ENCODE measurements around the gene YY1.

Gene YY1

DNA sequence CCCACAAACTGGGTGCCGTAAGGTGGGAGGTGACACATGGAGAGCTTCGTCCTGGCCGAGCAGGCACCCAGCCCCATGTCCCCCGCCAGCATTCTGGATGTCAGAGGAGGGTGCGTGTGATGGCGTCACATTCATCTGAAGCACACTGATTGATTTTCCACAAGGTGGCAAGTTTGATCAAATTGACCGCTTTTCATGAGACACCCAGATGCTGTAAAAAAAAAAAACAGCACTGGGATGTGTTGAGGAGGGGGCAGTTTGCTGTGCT is 43.1 kb downstream of the YY1 start (continued):
- TF ChIP-seq, protein P1, sequence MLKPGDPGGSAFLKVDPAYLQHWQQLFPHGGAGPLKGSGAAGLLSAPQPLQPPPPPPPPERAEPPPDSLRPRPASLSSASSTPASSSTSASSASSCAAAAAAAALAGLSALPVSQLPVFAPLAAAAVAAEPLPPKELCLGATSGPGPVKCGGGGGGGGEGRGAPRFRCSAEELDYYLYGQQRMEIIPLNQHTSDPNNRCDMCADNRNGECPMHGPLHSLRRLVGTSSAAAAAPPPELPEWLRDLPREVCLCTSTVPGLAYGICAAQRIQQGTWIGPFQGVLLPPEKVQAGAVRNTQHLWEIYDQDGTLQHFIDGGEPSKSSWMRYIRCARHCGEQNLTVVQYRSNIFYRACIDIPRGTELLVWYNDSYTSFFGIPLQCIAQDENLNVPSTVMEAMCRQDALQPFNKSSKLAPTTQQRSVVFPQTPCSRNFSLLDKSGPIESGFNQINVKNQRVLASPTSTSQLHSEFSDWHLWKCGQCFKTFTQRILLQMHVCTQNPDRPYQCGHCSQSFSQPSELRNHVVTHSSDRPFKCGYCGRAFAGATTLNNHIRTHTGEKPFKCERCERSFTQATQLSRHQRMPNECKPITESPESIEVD (tag by site-specific recombination; IDR thresholded peaks at IDR 0.05) = no peak
- TF ChIP-seq, protein P2, sequence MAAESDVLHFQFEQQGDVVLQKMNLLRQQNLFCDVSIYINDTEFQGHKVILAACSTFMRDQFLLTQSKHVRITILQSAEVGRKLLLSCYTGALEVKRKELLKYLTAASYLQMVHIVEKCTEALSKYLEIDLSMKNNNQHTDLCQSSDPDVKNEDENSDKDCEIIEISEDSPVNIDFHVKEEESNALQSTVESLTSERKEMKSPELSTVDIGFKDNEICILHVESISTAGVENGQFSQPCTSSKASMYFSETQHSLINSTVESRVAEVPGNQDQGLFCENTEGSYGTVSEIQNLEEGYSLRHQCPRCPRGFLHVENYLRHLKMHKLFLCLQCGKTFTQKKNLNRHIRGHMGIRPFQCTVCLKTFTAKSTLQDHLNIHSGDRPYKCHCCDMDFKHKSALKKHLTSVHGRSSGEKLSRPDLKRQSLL (tag by site-specific recombination; IDR thresholded peaks at IDR 0.05) = no peak

DNA sequence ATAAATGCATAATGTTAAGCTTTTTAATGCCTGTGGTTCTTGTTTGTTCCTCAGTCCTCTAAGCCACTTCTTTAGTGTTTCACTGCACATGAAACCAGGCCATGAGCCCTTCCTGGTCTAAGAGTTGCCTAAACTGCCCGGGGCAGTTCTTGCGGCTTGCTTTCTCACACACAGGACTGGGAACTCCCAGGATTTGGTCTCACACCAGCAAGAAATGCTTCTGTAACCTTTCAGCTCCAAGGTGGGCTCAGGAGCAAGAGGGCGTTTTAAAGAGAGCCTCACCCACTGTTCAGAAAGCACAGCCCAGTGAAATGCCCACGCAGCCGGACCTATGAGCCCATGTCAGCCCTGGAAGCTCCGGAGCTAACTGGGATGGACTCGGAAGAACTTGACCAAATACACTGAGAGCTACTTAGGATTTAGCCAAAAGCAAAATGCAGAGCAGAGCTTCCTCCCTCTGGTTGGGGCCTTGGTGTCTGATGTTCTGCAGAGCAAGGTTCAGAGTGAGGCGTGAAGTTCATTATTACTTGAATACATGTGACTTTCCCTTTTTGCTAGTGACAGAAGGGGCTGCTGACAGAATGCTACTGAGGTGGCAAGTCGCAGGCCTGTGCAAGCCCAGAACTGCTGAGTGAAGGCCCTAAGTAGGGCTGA is 43.9 kb downstream of the YY1 start:
- Histone ChIP-seq H3K4me3 (ENCODE audit: low read depth, low read length) (no peak overlapping the region), H3K36me3 (ENCODE audit: control insufficient read depth in 2 of 2, insufficient read depth in 1 of 2, low read length in 2 of 2) (peaks cover 0 to 31% of the 10 kb centered on the region in 2 experiments; a peak in 1 of 3 replicates), H3K9me3 (ENCODE audit: control insufficient read depth, insufficient read depth, low read depth, low read length) (no peaks in the 10 kb centered on the region), H3K4me1 (ENCODE audit: control insufficient read depth, insufficient read depth, low read length) (no peaks in the 10 kb centered on the region; the same call in 1 of the 2 replicates), H3K27ac (ENCODE audit: extremely low read depth, low read depth, low read length) (0 out of 2 replicates have a peak overlapping the region, but pooled peaks have one; percentile 37)
- ChIA-PET POLR2A (no interaction called here), CTCF (interaction anchor here (0.6 to 2.6 kb wide), 3 partner anchors 19 to 42 kb away, joined by 3 to 10 read pairs (median 4); no protein-coding TSS in a partner anchor)
- no peak for TF ChIP-seq ZNF776 (tag by site-specific recombination; IDR thresholded peaks at IDR 0.05; ENCODE audit: borderline replicate concordance)
- no peak for TF ChIP-seq ZNF621 (tag by site-specific recombination; IDR thresholded peaks at IDR 0.05)
- TF ChIP-seq ZNF521 (tag by site-specific recombination; IDR thresholded peaks at IDR 0.05) = no peak
- no peak for TF ChIP-seq ZNF292 (tag by site-specific recombination; IDR thresholded peaks at IDR 0.05; ENCODE audit: borderline replicate concordance, low read depth)
- TF ChIP-seq, protein P3, sequence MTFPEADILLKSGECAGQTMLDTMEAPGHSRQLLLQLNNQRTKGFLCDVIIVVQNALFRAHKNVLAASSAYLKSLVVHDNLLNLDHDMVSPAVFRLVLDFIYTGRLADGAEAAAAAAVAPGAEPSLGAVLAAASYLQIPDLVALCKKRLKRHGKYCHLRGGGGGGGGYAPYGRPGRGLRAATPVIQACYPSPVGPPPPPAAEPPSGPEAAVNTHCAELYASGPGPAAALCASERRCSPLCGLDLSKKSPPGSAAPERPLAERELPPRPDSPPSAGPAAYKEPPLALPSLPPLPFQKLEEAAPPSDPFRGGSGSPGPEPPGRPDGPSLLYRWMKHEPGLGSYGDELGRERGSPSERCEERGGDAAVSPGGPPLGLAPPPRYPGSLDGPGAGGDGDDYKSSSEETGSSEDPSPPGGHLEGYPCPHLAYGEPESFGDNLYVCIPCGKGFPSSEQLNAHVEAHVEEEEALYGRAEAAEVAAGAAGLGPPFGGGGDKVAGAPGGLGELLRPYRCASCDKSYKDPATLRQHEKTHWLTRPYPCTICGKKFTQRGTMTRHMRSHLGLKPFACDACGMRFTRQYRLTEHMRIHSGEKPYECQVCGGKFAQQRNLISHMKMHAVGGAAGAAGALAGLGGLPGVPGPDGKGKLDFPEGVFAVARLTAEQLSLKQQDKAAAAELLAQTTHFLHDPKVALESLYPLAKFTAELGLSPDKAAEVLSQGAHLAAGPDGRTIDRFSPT (tag by site-specific recombination; IDR thresholded peaks at IDR 0.05) = no peak
- TF ChIP-seq MEIS1 (CRISPR knock-in tag; IDR thresholded peaks at IDR 0.05; ENCODE audit: borderline replicate concordance) = no peak
- TF ChIP-seq, protein P4, sequence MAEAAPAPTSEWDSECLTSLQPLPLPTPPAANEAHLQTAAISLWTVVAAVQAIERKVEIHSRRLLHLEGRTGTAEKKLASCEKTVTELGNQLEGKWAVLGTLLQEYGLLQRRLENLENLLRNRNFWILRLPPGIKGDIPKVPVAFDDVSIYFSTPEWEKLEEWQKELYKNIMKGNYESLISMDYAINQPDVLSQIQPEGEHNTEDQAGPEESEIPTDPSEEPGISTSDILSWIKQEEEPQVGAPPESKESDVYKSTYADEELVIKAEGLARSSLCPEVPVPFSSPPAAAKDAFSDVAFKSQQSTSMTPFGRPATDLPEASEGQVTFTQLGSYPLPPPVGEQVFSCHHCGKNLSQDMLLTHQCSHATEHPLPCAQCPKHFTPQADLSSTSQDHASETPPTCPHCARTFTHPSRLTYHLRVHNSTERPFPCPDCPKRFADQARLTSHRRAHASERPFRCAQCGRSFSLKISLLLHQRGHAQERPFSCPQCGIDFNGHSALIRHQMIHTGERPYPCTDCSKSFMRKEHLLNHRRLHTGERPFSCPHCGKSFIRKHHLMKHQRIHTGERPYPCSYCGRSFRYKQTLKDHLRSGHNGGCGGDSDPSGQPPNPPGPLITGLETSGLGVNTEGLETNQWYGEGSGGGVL (tag by site-specific recombination; IDR thresholded peaks at IDR 0.05) = no peak
- TF ChIP-seq, protein P5, sequence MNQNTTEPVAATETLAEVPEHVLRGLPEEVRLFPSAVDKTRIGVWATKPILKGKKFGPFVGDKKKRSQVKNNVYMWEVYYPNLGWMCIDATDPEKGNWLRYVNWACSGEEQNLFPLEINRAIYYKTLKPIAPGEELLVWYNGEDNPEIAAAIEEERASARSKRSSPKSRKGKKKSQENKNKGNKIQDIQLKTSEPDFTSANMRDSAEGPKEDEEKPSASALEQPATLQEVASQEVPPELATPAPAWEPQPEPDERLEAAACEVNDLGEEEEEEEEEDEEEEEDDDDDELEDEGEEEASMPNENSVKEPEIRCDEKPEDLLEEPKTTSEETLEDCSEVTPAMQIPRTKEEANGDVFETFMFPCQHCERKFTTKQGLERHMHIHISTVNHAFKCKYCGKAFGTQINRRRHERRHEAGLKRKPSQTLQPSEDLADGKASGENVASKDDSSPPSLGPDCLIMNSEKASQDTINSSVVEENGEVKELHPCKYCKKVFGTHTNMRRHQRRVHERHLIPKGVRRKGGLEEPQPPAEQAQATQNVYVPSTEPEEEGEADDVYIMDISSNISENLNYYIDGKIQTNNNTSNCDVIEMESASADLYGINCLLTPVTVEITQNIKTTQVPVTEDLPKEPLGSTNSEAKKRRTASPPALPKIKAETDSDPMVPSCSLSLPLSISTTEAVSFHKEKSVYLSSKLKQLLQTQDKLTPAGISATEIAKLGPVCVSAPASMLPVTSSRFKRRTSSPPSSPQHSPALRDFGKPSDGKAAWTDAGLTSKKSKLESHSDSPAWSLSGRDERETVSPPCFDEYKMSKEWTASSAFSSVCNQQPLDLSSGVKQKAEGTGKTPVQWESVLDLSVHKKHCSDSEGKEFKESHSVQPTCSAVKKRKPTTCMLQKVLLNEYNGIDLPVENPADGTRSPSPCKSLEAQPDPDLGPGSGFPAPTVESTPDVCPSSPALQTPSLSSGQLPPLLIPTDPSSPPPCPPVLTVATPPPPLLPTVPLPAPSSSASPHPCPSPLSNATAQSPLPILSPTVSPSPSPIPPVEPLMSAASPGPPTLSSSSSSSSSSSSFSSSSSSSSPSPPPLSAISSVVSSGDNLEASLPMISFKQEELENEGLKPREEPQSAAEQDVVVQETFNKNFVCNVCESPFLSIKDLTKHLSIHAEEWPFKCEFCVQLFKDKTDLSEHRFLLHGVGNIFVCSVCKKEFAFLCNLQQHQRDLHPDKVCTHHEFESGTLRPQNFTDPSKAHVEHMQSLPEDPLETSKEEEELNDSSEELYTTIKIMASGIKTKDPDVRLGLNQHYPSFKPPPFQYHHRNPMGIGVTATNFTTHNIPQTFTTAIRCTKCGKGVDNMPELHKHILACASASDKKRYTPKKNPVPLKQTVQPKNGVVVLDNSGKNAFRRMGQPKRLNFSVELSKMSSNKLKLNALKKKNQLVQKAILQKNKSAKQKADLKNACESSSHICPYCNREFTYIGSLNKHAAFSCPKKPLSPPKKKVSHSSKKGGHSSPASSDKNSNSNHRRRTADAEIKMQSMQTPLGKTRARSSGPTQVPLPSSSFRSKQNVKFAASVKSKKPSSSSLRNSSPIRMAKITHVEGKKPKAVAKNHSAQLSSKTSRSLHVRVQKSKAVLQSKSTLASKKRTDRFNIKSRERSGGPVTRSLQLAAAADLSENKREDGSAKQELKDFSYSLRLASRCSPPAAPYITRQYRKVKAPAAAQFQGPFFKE (tag by site-specific recombination; IDR thresholded peaks at IDR 0.05; ENCODE audit: borderline replicate concordance) = no peak
- TF ChIP-seq, protein P6, sequence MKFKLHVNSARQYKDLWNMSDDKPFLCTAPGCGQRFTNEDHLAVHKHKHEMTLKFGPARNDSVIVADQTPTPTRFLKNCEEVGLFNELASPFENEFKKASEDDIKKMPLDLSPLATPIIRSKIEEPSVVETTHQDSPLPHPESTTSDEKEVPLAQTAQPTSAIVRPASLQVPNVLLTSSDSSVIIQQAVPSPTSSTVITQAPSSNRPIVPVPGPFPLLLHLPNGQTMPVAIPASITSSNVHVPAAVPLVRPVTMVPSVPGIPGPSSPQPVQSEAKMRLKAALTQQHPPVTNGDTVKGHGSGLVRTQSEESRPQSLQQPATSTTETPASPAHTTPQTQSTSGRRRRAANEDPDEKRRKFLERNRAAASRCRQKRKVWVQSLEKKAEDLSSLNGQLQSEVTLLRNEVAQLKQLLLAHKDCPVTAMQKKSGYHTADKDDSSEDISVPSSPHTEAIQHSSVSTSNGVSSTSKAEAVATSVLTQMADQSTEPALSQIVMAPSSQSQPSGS (tag by site-specific recombination; IDR thresholded peaks at IDR 0.05; ENCODE audit: low read depth) = no peak
- peak; percentile 92 for TF ChIP-seq ZNF600 (tag by site-specific recombination; IDR thresholded peaks at IDR 0.05)
- no peak for TF ChIP-seq KLF1 (tag by site-specific recombination; IDR thresholded peaks at IDR 0.05)
- no peak for TF ChIP-seq REPIN1 (tag by site-specific recombination; IDR thresholded peaks at IDR 0.05; ENCODE audit: low read depth)
- TF ChIP-seq OSR2 (tag by site-specific recombination; IDR thresholded peaks at IDR 0.05) = peak; percentile 56; the same call in 1 of the 2 replicates

Data from HEK293 (cell line).